IPS-20b (cell line): ENCODE results near the gene HDC.

Experiments used
- H3K27ac ChIP-seq: one replicate; pipeline ENCODE4 v1.5.1; 2013; ENCODE audit warnings: low read length
- H3K27me3 ChIP-seq: 2 replicates; pipeline ENCODE4 v1.6.1; 2013; ENCODE audit warnings: mild to moderate bottlenecking, low read length, inconsistent platforms; ENCODE audit not compliant: insufficient read depth
- H3K36me3 ChIP-seq: 2 replicates; pipeline ENCODE4 v1.6.1; 2013; ENCODE audit warnings: low read depth, mild to moderate bottlenecking, inconsistent platforms, low read length, moderate library complexity; ENCODE audit not compliant: insufficient read depth
- H3K4me1 ChIP-seq: 2 replicates; pipeline ENCODE4 v1.6.1; 2013; ENCODE audit warnings: mild to moderate bottlenecking, control low read depth, inconsistent platforms, low read length, moderate library complexity; ENCODE audit not compliant: insufficient read depth
- H3K4me3 ChIP-seq: 2 replicates; pipeline ENCODE4 v1.5.1; 2013; ENCODE audit warnings: mild to moderate bottlenecking, low read length, inconsistent platforms
- H3K9ac ChIP-seq: 2 replicates; pipeline ENCODE4 v1.6.1; 2013; ENCODE audit warnings: low read depth, mild to moderate bottlenecking, inconsistent platforms, low read length, moderate library complexity
- H3K9me3 ChIP-seq: 2 replicates; pipeline ENCODE4 v1.6.1; 2013; ENCODE audit warnings: mild to moderate bottlenecking, low read depth, low read length, inconsistent platforms; ENCODE audit not compliant: insufficient read depth

HDC gene

DNA sequence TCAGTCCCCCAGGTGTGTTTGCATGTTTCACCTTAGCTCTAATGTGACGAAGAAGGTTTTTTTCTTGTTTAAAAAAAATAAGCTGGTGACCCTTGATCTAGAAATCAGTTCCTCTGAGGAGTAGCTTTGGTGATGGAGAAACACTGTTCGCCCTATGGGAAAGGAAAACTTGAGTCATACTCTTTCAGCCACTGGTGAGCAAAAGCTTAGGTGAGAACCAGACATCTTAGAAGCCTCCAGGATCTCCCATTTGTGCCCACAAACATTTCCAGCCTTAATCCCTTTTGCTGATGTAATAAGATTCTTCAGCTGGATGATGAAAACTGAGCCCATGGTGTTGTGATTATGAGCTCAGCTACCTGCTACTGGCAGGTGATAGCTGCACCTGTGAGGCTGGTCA lies 45.7 kb downstream of the HDC start:
- Histone ChIP-seq H3K36me3 (no peaks in the 10 kb centered on the region), H3K9ac (no peak overlapping the region), H3K27me3 (no peaks in the 10 kb centered on the region), H3K4me3 (no peak overlapping the region), H3K4me1 (no peaks in the 10 kb centered on the region), H3K27ac (no peak overlapping the region), H3K9me3 (no peaks in the 10 kb centered on the region; the same call in 1 of the 2 replicates)

DNA sequence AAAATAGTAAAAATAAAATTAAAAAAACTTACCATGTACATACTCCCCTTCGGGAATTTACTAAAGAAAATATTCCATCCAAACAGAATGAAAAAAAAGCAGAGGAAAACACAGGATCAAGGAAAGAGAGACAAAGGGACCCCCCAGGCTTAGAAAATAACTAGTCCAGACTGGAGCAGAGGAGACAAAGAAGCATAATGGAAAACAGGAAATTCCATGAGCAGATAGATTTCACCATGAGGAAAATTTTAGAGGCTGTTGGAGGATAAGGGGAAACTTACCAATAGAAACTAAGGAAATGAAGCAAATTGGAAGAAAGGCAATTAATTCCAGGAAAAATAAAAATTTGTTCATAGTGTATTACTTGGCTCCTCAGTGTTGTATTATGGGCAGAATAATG lies 46.8 kb downstream of the HDC start:
- Histone ChIP-seq H3K9me3 (no peaks in the 10 kb centered on the region; the same call in 1 of the 2 replicates), H3K4me3 (no peak overlapping the region)

DNA sequence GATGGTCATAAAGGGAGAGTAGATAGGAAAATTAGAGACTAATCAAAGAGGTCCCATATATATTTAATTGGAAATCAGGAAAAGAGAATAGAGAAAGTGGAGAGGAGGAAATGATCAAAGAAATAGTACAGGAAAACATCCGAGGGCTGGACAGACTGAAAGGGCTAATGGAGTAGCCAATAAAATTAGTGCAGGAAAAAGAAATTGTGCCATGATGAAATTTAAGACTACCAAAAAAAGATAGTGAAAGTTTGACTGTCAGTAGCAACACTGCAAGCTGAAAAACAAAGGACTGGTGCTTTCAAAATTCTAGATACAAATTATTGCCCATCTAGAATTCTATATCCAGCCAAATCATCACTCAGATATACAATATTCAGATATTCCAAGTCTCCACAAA lies 47.2 kb downstream of the HDC start:
- Histone ChIP-seq H3K9me3 (no peaks in the 10 kb centered on the region; the same call in 1 of the 2 replicates), H3K4me3 (no peak overlapping the region), H3K27me3 (no peaks in the 10 kb centered on the region), H3K9ac (no peak overlapping the region), H3K36me3 (no peaks in the 10 kb centered on the region), H3K27ac (no peak overlapping the region), H3K4me1 (no peaks in the 10 kb centered on the region)

More for the DNA sequence above, 46.8 kb downstream of the HDC start:
- Histone ChIP-seq H3K36me3 (no peaks in the 10 kb centered on the region), H3K4me1 (no peaks in the 10 kb centered on the region), H3K9ac (no peak overlapping the region), H3K27ac (no peak overlapping the region), H3K27me3 (no peaks in the 10 kb centered on the region)

DNA sequence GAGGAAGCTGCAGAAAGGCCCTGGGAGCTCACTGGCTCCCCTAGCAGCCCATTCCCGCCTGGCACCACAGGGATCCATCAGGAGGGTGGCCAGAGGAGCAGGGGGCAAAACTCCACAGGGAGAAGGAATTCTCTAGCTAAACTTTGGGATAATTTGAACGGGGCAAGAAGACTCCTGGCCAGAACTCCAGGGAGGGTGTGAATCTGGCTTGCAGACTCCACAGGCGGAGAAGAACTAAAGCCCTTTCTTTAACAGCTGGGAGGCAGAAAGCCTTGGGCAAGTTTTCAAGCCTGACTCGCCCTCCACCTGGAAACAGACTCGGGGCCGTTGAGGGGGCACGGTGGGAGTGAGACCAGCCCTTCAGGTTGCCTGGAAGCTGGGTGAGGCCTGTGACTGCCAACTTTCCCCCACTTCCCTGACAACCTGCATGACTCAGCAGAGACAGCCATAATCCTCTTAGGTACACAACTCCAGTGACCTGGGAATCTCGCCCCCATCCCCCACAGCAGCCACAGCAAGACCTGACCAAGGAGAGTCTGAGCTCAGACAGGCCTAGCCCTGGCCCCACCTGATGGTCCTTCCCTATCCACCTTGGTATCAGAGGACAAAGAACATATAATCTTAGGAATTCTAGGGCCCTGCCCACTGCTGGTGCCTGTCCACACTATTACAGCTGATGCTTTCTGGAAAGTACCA lies 54.9 kb downstream of the HDC start:
- H3K9ac ChIP-seq: no peak overlapping the region
- no peaks in the 10 kb centered on the region for H3K27me3 ChIP-seq
- H3K9me3 ChIP-seq: no peaks in the 10 kb centered on the region; the same call in 1 of the 2 replicates
- H3K4me1 ChIP-seq: peaks cover 5% of the 10 kb centered on the region; the same call in 1 of the 2 replicates
- H3K36me3 ChIP-seq: no peaks in the 10 kb centered on the region; the same call in 1 of the 2 replicates
- no peak overlapping the region for H3K4me3 ChIP-seq
- H3K27ac ChIP-seq: no peak overlapping the region

DNA sequence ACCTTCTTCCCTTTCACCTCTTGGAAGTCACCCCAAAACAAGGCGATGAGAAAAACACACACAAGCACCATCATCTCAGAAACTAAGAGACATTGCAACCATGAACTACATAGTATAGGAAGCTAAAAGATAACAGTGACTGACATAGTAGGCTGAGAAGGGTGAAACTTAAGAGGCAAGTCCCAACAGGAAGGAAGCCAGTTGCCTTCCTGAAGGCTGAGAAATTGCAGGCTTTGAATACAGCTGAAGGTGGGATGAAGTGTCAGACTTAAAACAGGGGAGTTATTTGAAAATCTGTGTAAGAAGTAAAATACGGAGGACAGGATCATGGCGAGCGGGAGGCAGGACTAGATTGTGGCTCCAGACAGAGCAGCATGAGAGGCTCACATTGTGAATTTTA lies 55.7 kb downstream of the HDC start:
- Histone ChIP-seq H3K9me3 (no peaks in the 10 kb centered on the region; the same call in 1 of the 2 replicates), H3K27me3 (no peaks in the 10 kb centered on the region), H3K9ac (no peak overlapping the region), H3K4me3 (no peak overlapping the region), H3K27ac (no peak overlapping the region), H3K4me1 (peaks cover 5% of the 10 kb centered on the region; the same call in 1 of the 2 replicates), H3K36me3 (no peaks in the 10 kb centered on the region; the same call in 1 of the 2 replicates)

DNA sequence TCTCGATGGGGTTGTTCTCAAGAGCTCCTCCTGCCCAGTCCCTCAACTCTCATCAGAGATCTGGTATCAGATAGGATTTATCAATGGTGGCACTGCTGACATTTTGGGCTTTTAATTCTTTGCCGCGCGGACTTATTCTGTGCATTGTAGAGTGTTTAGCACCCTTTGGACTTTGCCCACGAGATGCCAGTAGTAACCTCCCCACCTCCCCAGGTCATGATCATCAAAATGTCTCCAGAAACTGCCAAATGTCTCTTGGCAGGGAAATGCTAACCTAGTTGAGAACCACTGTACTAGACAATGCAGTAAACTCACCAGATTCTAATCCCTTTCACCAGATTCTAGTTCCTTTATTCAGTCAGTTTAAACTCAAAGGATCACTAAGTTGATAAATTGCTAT lies 59.5 kb downstream of the HDC start:
- no peak overlapping the region for H3K4me3 ChIP-seq
- H3K9me3 ChIP-seq: no peaks in the 10 kb centered on the region
- H3K36me3 ChIP-seq: no peaks in the 10 kb centered on the region; the same call in 1 of the 2 replicates
- H3K4me1 ChIP-seq: peaks cover 5% of the 10 kb centered on the region; the same call in 1 of the 2 replicates
- H3K27ac ChIP-seq: no peak overlapping the region
- H3K9ac ChIP-seq: no peak overlapping the region
- no peaks in the 10 kb centered on the region for H3K27me3 ChIP-seq

DNA sequence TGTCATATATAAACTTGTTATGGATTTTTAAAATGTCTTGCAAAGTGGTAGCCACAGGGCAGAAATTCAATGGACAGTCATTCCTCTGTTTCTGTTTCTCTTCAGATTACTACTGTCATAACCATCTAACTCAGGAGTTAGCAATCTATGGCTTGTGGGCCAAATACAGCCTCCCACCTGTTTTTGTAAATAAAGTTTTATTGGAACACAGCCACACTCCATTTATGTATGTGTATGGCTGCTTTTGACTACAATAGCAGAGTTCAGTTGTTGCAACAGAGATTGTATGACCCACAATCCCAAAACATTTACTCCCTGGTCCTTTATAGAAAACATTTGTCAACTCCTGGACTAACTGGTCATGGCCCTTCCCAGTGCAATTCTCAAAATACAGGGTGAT lies 63.5 kb downstream of the HDC start:
- H3K9ac ChIP-seq: no peak overlapping the region
- H3K27me3 ChIP-seq: no peaks in the 10 kb centered on the region
- no peaks in the 10 kb centered on the region; the same call in 1 of the 2 replicates for H3K36me3 ChIP-seq
- H3K4me1 ChIP-seq: no peaks in the 10 kb centered on the region
- H3K27ac ChIP-seq: no peak overlapping the region
- no peaks in the 10 kb centered on the region for H3K9me3 ChIP-seq
- no peak overlapping the region for H3K4me3 ChIP-seq

DNA sequence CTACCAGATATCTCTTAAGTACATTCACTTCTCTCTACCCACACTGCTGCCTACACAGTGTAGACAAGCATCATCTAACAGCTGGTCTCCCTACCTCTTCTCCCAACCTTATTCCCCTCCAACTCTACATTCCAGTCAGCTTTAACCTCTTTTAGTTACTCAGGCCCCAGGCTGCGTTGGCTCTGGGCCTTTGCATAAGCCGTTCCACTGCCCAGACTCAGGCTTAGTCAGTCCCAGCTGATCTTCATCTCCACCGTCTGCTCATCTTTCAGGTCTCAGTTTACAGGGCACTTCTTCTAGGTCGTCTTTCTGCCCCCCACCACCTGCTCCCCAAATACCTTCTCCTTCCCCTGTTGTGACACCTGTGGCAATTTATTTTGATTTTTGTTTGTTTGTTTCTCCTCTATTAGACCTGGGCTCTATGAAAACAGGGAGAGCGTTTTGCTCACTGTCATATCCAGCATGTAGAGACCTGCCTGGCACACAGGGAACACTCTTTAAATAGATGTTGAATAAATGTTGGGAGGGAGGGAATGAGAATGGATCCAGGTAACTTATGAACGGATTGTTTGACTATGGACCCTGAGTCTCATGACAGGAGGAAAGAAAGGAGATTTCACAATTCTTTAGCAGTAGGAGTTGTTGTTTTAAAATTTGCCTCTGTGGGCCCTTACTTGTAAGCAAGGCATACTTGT lies 72.5 kb downstream of the HDC start:
- Histone ChIP-seq H3K4me3 (no peak overlapping the region), H3K36me3 (no peaks in the 10 kb centered on the region), H3K27ac (no peak overlapping the region), H3K4me1 (no peaks in the 10 kb centered on the region), H3K27me3 (no peaks in the 10 kb centered on the region), H3K9ac (no peak overlapping the region), H3K9me3 (no peaks in the 10 kb centered on the region)

DNA sequence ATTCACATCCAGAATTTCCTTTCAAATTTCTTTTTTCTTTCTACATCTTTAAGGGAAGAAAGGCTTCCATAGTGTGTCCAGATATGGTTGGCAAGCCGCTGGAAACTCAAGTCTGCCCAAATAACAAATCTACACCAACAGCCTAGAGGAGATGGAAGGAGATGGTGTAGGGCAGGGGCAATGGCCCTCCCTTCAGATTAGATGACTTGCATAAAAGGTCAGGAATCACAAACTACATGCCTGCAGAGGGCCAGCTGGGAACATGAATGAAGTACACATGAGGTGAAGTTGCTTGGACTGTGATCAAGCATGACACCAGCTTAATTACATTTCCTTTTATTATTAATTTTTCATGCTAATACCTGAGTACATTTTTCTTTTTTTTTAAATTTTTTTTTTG lies 73.4 kb downstream of the HDC start:
- no peaks in the 10 kb centered on the region for H3K36me3 ChIP-seq
- H3K9ac ChIP-seq: no peak overlapping the region
- no peaks in the 10 kb centered on the region for H3K9me3 ChIP-seq
- no peaks in the 10 kb centered on the region for H3K27me3 ChIP-seq
- H3K4me3 ChIP-seq: no peak overlapping the region
- no peaks in the 10 kb centered on the region for H3K4me1 ChIP-seq
- H3K27ac ChIP-seq: no peak overlapping the region
